Measurements from ENCODE around the gene NOC4L. TPM values are rescaled to one million over a fixed set of nuclear protein-coding genes. Genes with fewer than 3 reads are reported as not detected.

NOC4L gene
- 10.6 and 10.9 TPM in 2 replicates for total RNA-seq

GRCh38 chr12:132144115-132144809 lies at the start of gene NOC4L, which contains the start of gene DDX51:
TSS of gene NOC4L (plus strand) at chr12:132144457. CDS start at chr12:132144489, 32 bp downstream.
TSS of gene DDX51 (minus strand) at chr12:132144319. CDS start at chr12:132144296, 23 bp downstream.

Small RNA genes within 50 kb of the gene (small RNA-seq; reads per million reads assigned to genes)
- gene AC138466.3, result not detected

Other genes starting within 250 kb of the NOC4L start
- 13.3 and 14.8 TPM in 2 replicates for gene ULK1, start 249.8 kb upstream of the NOC4L start, total RNA-seq
- 8.0 and 11.0 TPM in 2 replicates for gene PUS1, start 215.2 kb upstream of the NOC4L start, total RNA-seq
- gene EP400, start 194.5 kb upstream of the NOC4L start, total RNA-seq, result 14.1 and 16.1 TPM in 2 replicates
- gene DDX51, start 138 bp upstream of the NOC4L start, total RNA-seq, result 7.9 and 12.0 TPM in 2 replicates
- not detected in 2 replicates for gene GALNT9, start 185.1 kb downstream of the NOC4L start, total RNA-seq

Data from hair follicle dermal papilla cell (primary cell).